K562 (cell line): Measurements from ENCODE around the gene A2ML1.
"Not testable (repeated sequence)": the region's sequence is repeated elsewhere in the genome, so short reads cannot be mapped to it uniquely, and the experiment has no call there.

ENCODE experiments used
- ADNP ChIP-seq: fragments of 200-800 bp; sonication (Bioruptor generic); IDR thresholded peaks from 2 replicates; pipeline ENCODE4 v1.6.1; 2016; ENCODE audit warnings: missing genetic modification characterization, missing compliant biosample characterization
- CTCF ChIP-seq, 3 experiments: IDR thresholded peaks in 2 of 3; conservative IDR thresholded peaks in 1 of 3; 2 replicates each; pipeline ENCODE4 v1.5.1; 2011 to 2012; ENCODE audit warnings: low read length in 3 of 3, mild to moderate bottlenecking in 3 of 3, control low read depth in 2 of 3, improper control_type of control experiment in 1 of 3, inconsistent platforms in 1 of 3, low read depth in 1 of 3, mixed read lengths in 1 of 3, moderate library complexity in 1 of 3; ENCODE audit not compliant: insufficient read depth in 2 of 3
- PTRF ChIP-seq: fragments of 450-650 bp; IDR thresholded peaks from 2 replicates; pipeline ENCODE4 v1.6.1; 2016; ENCODE audit warnings: mild to moderate bottlenecking, missing genetic modification characterization, missing compliant biosample characterization
- REST ChIP-seq, 2 experiments: fragments of 450-650 bp; formaldehyde crosslinking in 1 of 2; IDR thresholded peaks; 2 replicates each; pipeline versions ENCODE4 v1.4.0 to v1.6.1; 2014 to 2020; ENCODE audit warnings: mild to moderate bottlenecking in 2 of 2, borderline replicate concordance in 1 of 2, low read depth in 1 of 2
- SMAD1 ChIP-seq: fragments of 150-350 bp; IDR thresholded peaks from 2 replicates; pipeline ENCODE4 v1.6.1; 2014; ENCODE audit warnings: low read length, low read depth; ENCODE audit not compliant: partially characterized antibody
- STAT5A ChIP-seq: IDR thresholded peaks from 2 replicates; pipeline ENCODE4 v1.6.1; 2012; ENCODE audit warnings: low read length, inconsistent platforms, borderline replicate concordance
- STAT5B ChIP-seq: fragments of 250-450 bp; sonication (Bioruptor Pico); IDR thresholded peaks from 2 replicates; pipeline ENCODE4 v1.8.0; 2021; ENCODE audit warnings: mild to moderate bottlenecking, inconsistent platforms
- ZNF175 ChIP-seq: fragments of 200-800 bp; sonication (Bioruptor generic); IDR thresholded peaks from 2 replicates; pipeline ENCODE4 v1.6.1; 2016; ENCODE audit warnings: low read depth, mild to moderate bottlenecking, missing genetic modification characterization, missing compliant biosample characterization
- ZNF232 ChIP-seq: sonication (generic); formaldehyde crosslinking; IDR thresholded peaks from 2 replicates; pipeline ENCODE4 v1.8.0; 2022; ENCODE audit warnings: mild to moderate bottlenecking, missing genetic modification reagents
- TF ChIP-seq, protein P1 (sequence below): fragments of 450-650 bp; formaldehyde crosslinking; IDR thresholded peaks from 2 replicates; pipeline ENCODE4 v1.4.0; 2022; ENCODE audit warnings: missing genetic modification characterization

- TF ChIP-seq ZNF175; ZNF232 (CRISPR knock-in tag); ADNP (tag); CTCF (IDR thresholded peaks at IDR 0.05 in 2 of 3, conservative IDR thresholded peaks at IDR 0.05 in 1 of 3; ENCODE audit: insufficient read depth in 2 of 3, low read depth in 1 of 3, low read length in 3 of 3); STAT5A; REST (IDR thresholded peaks at IDR 0.05; ENCODE audit: borderline replicate concordance); REST (CRISPR knock-in tag; IDR thresholded peaks at IDR 0.05; ENCODE audit: low read depth); STAT5B; SMAD1; PTRF (tag): not testable (repeated sequence)
- TF ChIP-seq, protein P1, sequence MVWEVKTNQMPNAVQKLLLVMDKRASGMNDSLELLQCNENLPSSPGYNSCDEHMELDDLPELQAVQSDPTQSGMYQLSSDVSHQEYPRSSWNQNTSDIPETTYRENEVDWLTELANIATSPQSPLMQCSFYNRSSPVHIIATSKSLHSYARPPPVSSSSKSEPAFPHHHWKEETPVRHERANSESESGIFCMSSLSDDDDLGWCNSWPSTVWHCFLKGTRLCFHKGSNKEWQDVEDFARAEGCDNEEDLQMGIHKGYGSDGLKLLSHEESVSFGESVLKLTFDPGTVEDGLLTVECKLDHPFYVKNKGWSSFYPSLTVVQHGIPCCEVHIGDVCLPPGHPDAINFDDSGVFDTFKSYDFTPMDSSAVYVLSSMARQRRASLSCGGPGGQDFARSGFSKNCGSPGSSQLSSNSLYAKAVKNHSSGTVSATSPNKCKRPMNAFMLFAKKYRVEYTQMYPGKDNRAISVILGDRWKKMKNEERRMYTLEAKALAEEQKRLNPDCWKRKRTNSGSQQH (CRISPR knock-in tag), result not testable (repeated sequence)
Measured at GRCh38 chr12:8787206-8787605, 35.2 kb upstream of the A2ML1 start.
